HUDEP-2 (cell line): ENCODE measurements around the gene ARF4.

ENCODE experiments used
- DNase-seq, 76 experiments: peaks; one replicate each; lab custom pipeline; 2025; ENCODE audit not compliant: unreplicated experiment in 76 of 76; lab: John Stamatoyannopoulos, UW

Gene ARF4

DNA sequence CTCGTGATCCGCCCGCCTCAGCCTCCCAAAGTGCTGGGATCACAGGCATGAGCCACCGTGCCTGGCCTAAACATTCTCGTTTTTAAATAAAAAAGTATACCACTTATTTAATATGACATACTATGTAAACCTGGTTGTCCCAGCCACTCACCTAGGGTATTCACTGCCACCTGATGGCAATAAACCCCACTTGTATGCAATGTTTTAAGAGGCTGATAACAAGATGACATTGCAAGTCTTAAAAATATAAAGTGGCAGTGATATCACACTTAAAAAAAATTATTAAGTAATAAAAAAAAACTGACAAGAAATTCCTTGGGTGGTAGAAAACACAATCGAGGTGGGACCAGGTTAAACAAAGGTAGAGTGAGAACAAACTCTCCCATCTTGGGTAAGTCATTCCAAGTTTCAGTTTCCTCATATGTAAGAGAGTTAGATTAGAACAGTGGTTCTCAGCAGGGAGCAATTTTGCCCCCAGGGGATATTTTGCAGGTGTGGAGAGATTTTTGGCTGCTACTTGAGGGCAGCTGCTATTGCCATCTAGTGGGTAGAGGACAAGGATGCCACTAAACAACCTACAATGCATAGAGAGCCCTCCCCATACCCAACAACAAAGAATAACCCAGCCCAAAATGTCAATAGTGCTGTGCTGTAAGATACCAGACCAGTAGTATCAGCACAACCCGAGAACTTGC lies 14.5 kb downstream of the ARF4 start:
- peak in 6 of 76 experiments; percentile 7 to 34 (median 14) for DNase-seq

DNA sequence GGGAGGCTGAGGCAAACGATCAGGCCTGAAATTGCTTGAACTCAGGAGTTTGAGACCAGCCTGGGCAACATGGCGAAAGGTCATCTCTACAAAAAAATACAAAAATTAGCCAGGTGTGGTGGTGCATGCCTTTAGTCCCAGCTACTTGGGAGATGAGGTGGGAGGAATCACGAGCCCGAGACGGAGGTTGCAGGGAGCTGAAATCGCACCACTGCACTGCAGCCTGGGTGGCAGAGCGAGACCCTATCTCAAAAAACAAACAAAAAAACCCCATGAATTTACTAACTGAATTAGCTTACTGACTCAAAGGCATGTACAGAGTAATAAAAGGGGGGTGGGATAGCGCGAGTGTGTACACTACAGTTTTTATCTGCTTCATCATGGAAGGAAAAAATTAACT lies 19.3 kb downstream of the ARF4 start:
- no peak for DNase-seq

DNA sequence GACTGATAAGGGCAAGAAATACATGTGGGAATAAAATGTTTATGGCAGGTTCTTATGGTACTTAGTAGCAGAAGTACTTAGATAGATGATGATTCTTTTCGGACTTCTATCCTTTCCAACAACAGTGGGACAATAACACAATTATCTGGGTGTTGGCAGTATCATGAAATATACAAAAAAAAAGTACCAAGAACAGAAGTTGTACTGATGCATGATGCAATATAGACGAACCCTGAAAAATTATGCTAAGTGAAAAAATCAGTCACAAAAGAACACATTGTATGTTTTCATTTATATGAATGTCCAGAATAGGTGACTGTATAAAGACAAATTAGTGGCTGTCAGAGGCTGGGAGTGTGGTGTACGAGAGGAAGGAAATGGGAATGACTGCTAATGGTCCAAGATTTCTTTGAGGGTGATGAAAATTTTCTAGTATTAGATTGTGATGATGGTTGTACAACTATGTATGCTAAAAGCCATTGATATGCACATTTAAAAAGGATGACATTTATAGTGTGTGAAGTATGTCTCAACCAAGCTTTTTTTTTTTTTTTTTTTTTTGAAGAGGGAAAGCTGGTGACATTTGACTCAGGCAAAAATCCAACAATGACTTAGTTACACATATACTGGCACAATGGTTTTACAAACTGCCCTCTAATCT lies 21.0 kb downstream of the ARF4 start:
- DNase-seq: no peak

DNA sequence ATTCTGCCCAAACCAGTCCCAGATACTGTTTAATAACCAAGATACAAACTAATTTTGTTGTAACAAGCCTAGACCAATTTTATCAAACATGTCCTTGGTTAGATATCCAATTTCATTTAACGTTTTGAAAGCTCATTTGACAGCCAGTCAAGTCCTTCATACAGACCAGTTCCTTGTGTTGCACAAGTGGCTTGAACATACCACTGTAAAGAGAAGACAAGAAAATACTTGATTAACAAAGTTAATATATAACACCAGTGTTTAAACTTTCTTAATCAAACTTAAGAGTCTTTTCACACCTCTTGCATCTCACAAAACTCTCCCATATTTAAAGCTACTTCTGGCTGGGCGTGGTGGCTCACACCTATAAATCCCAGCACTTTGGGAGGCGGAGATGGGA lies 25.0 kb downstream of the ARF4 start:
- DNase-seq: no peak

- no peak for DNase-seq
These were observed 26.3 kb downstream of the ARF4 start for GRCh38 chr3:57570878-57571277.

GRCh38 chr3:57569859-57570450 lies 27.2 kb downstream of the ARF4 start:
- DNase-seq: no peak

- DNase-seq: peak in 1 of 76 experiments; percentile 1
These were observed 37.6 kb downstream of the ARF4 start for GRCh38 chr3:57559526-57559925.

GRCh38 chr3:57557085-57557537 lies 40.0 kb downstream of the ARF4 start:
- DNase-seq: peak in 45 of 76 experiments; percentile 4 to 54 (median 23)

DNA sequence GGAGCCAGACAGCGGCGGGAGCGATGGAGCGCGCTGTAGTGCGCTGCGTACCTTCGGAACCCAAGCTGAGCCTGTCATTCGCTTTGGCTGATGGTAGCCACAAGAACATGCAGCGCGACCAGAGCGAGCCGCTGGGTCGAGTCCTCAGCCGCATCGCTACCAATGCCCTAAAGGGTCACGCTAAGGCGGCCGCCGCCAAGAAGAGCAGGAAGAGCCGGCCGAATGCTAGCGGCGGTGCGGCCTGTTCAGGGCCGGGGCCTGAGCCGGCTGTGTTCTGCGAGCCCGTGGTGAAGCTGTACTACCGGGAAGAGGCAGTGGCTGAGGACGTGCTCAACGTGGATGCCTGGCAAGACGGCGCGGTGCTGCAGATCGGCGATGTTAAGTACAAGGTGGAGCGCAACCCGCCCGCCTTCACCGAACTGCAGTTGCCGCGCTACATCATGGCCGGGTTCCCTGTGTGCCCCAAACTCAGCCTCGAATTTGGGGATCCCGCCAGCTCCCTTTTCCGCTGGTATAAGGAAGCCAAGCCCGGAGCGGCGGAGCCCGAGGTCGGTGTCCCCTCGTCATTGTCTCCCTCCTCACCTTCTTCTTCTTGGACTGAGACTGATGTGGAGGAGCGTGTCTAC lies 40.6 kb downstream of the ARF4 start:
- DNase-seq: peak in 11 of 76 experiments; percentile 6 to 44 (median 33)

DNA sequence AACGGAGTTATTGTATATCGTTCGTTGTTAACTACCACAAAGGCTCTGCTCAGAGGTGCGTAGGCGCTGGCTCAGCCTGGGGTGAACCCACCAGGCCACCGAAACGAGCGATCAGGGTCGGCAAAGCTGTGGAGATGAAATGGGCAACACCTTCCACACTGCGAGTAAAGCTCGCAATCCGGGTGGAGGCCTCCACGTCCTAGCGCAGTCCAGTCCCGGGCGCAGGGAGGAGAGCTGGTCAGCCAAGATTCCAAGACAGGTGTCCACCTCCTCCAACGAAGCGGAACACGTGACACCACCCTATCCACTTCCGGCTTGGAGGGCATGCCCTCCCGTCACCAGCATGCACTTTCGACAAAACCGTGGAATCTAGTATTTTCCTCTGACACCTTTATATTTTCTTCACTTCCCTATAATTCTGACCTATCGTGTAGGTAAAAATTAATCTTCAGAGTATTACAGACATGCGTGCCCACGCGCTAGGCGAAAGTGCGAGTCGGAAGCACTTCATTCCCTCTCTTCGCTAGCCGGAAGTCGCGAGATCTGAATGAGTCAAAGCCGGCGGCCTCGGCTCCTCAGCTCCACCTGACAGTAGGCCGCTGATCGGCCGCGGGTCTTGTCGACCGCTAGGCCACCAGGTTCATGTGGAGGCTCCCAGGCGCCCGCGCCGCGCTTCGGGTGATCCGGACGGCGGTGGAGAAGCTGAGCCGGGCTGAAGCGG lies 41.2 kb downstream of the ARF4 start, which contains the start of gene PDE12:
PDE12 (plus strand) TSS at position 537 of the 721 bp plus-strand sequence; CDS start at position 643, 106 bp downstream.
- DNase-seq: peak; percentile 36 to 96 (median 81)

GRCh38 chr3:57555306-57555705 lies 41.8 kb downstream of the ARF4 start:
- peak in 9 of 76 experiments; percentile 1 to 30 (median 14) for DNase-seq

- DNase-seq: no peak
These were observed 50.5 kb downstream of the ARF4 start for GRCh38 chr3:57546616-57547015.

- DNase-seq: no peak
These were observed 51.4 kb downstream of the ARF4 start for GRCh38 chr3:57545636-57546268.

DNA sequence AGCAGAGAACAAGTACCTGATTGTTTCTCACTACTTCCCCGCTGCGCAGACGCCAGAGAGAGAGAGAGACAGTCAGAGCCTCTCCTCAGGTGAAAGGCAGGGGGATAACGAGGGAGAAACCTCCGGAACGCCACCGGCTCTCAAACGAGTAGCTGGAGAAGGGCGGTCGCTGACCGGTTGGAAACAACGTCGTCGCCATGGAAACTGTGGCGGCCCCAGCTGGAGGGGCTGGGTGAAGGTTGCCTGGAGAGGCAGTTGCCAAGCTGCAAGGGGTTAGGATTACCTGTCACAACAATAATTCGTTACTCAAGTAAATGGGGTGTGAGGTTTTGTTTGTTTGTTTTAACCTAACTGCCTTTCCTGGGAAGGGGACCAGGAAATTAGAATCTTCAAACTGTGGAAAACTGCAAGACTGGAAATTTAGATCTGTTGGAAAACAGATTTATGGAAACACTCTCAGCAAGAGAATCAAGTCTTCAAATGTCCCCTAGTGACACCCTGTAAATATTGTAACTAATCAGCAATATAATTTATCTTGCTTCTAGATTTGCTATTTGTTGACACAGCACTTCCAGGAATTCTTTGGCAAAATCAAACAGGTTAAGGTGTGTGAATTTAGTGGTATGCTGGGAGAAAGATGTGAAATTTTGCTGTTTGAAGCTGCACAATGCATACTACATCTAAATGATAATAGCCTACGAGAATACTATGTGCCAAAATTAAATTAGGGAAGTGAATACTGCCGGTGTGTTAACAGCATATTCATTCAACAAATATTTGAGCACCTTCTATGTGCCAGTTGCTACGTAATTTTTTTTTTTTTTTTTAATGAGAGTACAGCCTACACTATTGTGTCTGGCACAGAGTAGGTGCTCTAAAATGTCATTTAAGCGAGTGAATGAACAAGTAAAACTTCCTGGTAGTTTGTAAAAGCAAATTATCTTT lies 52.7 kb downstream of the ARF4 start, which contains the start of gene DNAH12:
DNAH12 (minus strand) TSS at position 164 of the 945 bp plus-strand sequence. CDS start 1,474 bp downstream, outside the sequence.
- peak in 2 of 76 experiments; percentile 0 to 1 for DNase-seq

DNA sequence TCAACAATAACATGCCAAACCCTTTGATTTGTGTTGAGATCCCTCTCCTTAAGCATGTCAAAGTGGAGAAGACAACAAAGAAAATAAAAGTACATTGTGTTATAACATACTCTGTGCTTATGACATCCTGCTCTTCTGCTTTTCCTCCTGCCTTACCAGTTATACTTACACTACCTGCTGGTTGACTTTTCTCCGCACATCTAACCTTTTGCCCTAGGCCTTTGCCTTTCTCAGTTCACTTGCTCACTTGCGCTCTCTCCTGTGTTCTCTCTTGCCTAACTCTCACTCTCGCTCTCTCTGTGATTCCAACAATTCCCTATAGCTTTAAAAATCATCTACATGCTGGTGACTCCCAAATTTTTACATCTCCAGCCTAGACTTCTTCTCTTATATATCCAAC lies 58.7 kb downstream of the ARF4 start:
- no peak for DNase-seq

DNA sequence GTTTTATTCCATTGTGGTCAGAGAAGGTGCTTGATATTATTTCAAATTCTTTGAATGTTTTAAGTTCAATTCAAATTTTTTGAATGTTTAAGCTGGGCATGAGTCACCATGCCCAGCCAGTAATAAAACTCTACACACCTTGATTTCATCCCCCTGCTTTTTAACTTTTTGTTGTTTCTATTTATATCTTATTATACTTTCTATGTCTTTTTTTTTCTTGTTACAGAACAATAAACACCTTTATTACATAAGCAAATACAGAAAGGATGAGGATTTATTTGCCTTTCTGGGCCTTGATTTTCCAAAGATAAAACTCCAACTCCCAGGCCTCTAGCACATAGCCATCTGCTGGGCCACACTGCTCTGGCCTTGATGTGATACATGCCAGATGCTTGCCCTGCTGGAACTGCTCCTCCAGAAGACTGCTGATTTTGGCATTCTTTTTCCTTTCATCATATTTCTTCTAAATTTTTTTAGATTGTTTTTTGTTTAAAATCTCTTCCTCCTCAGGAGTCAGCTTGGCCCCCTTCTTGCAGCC lies 67.0 kb downstream of the ARF4 start:
- no peak for DNase-seq
